T-helper 9 cell (primary cell): ENCODE data around the gene CPNE6.
"Not testable (repeated sequence)": the region's sequence is repeated elsewhere in the genome, so short reads cannot be mapped to it uniquely, and the experiment has no call there.

ENCODE experiments used
- DNase-seq: peaks from one replicate; pipeline ENCODE4 v3.0.0-alpha.2; 2020

The CPNE6 gene

DNA sequence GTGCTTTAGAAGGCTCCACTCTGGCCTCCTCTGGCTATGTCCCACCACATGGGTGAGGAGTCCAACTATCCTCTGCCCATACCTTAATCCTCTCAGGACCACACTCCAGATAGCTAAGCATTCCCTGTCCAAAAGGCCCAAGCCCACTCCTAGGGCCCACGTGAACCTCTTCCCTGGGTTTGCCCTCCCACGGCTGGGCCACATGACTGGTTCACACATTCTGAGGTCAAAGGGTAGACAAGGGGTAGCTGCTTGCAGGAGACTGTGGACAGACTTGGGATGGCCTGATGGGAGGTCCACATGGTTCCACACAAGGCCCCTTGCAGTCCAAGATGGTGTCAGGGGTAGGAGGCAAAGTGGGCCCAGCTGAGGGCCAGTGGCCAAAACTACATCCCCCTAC is 16.7 kb downstream of the CPNE6 start:
- no peak for DNase-seq

DNA sequence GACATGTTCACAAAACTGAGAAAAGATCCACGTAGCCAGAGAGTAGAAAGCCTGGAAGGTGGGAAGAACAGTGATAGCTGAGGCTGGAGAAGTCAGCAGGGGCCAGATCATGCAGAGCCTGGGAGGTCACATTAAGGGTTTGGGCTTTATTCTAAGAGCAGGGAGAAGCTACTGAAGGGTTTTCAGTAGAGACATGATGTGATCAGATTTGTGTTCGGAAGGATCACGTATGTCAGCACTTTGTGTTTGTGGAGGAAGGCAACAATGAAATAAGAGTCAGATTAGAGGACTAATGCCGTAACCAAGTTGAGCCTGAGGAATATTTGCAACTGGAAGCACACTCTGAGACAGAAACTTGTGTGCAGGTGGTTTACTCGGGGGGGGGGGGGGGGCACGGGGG is 18.5 kb downstream of the CPNE6 start:
- no peak for DNase-seq

- no peak for DNase-seq
These were observed 20.7 kb downstream of the CPNE6 start for GRCh38 chr14:24092110-24092504.

DNA sequence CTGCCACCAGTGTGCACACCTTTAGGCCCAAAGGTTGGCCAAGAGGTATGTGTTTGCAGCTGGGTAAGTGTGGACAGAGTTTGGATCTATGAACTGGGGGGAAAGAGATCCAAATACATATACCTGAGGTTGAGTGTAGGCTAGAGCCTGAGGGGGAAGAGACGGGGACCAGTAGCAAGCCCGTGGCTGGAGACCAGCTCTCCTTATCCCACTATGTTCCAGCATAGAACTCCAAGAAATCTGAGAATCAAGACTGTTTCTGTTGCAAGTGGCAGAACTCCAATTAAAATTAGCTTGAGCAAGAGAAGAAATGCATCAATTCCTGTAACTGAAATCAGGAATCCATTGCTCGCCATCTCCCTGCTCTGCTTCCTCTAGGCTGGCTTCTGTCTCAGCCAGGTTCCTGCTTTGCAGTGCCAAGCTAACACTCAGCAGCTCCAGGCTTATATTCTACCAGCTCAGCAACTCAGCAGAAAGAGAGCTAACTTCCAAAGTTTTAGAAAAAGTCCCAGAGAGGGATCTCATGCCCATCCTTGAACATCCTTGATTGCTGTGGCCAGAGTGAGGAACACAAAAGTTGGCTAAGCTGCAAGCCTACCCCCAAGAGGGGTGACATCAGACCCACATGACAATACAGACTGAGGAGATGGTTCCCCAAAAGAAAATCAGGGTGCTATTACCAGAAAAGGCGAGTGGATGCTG is 21.3 kb downstream of the CPNE6 start:
- DNase-seq, result no peak

GRCh38 chr14:24093207-24093900 is 22.0 kb downstream of the CPNE6 start:
- DNase-seq, result no peak

- DNase-seq, result peak; percentile 62
These were observed 22.8 kb downstream of the CPNE6 start, which contains the start of gene PCK2 for GRCh38 chr14:24093901-24094840. PCK2 (plus strand) TSS chr14:24094311; CDS start chr14:24094406, 95 bp downstream.

DNA sequence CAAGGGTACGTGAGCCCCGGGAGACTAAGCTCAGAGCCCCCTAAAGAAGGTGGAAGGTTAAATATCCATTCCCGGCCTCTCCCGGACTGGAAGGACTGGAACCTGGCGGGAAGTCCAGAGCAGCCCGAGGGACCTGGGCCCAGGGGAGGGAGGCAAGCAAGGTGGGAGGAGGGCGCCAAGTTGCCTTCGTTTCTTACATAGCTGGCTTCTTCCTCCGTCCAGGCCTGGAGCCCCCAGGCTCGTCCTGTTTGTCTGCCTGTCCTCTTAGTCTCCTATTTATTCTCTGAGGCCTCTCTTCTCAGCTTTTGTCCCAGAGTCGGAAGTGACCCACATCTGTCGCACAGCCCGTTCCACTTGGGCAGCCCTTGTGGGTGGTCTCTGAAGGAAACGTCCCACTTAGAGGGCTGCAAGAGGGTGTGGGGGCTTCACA is 23.5 kb downstream of the CPNE6 start:
- no peak for DNase-seq

DNA sequence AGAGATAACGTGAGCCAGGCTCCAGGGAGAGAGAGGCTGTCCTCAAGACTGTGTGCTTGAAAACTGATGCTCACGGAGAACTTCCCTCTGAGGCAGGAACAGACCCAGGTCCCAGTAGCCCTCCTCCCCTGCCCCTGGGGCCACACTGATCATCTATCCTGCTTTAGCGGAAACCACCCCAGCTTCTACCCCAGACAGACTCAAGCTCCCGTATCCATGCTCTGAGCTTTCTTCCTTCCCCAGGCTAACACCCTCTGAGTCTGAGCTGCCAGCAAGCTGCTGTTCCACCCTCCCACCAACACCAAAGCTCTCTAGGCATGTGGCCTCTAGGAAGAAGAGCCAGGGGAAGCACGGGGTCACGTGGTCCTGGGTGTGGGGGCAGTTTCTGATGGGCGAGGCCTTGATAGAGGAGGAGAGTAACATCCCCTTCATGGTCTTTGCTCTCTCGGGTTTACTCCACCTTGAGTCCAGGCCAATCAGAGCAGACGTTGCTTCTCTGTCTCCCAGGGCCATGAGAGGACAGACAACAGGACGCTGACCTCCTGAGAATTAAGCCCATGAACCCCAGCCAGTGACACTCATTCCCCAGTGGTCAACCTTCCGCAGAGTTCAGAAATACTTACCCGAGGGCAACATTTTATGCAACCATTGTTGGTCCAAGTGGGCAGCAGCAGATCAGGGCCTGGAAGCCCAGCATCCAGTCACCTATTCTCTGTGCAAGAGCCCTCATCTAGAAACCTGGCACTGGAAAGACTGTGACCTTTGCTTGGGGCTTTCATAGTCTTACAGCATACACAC is 24.1 kb downstream of the CPNE6 start:
- DNase-seq, result no peak

- no peak for DNase-seq
These were observed 25.3 kb downstream of the CPNE6 start for GRCh38 chr14:24096545-24097181.

DNA sequence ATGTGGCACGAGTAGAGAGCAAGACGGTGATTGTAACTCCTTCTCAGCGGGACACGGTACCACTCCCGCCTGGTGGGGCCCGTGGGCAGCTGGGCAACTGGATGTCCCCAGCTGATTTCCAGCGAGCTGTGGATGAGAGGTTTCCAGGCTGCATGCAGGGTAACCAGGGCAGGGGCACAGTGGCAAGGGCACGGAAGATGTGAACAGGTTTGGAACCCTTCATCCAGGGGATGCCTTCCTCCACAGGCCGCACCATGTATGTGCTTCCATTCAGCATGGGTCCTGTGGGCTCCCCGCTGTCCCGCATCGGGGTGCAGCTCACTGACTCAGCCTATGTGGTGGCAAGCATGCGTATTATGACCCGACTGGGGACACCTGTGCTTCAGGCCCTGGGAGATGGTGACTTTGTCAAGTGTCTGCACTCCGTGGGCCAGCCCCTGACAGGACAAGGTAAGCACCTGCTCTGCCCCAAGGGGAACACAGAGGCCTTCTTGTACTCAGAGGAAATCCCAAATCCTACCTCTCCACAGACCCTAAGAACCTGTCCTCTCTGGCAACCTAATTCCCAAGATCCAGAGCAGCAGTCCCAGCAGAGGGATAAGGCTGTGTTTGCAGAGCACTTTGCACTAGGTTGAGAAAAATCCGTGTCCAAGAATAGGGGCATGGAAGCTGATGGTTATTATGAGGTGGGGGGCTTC is 27.0 kb downstream of the CPNE6 start:
- no peak for DNase-seq

DNA sequence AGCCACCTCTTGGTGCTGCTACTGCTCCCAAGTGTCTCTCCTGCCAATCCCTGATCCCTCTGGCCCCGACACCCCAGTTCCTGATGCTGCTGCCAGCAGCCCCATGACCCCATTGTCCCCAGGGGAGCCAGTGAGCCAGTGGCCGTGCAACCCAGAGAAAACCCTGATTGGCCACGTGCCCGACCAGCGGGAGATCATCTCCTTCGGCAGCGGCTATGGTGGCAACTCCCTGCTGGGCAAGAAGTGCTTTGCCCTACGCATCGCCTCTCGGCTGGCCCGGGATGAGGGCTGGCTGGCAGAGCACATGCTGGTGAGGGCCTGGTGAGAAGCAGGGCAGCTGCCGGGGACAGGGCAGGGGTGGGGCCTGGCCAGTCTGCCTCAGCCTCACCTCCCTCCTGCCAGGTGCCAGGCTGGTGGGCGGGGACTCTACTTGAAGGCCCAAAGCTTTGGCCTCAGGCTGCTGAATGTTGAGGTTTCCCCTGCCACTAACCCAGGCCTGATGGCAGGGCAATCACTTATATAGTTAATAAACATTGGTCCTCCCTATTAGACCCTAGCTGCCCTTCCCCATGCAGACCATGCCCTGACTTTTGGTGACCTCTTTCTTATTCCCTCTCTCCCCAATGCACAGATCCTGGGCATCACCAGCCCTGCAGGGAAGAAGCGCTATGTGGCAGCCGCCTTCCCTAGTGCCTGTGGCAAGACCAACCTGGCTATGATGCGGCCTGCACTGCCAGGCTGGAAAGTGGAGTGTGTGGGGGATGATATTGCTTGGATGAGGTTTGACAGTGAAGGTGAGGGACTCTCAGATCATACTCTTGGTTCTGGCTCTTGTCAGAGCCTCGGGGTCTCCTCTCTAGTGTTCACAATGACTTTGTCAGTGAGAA is 27.8 kb downstream of the CPNE6 start:
- DNase-seq, result no peak

DNA sequence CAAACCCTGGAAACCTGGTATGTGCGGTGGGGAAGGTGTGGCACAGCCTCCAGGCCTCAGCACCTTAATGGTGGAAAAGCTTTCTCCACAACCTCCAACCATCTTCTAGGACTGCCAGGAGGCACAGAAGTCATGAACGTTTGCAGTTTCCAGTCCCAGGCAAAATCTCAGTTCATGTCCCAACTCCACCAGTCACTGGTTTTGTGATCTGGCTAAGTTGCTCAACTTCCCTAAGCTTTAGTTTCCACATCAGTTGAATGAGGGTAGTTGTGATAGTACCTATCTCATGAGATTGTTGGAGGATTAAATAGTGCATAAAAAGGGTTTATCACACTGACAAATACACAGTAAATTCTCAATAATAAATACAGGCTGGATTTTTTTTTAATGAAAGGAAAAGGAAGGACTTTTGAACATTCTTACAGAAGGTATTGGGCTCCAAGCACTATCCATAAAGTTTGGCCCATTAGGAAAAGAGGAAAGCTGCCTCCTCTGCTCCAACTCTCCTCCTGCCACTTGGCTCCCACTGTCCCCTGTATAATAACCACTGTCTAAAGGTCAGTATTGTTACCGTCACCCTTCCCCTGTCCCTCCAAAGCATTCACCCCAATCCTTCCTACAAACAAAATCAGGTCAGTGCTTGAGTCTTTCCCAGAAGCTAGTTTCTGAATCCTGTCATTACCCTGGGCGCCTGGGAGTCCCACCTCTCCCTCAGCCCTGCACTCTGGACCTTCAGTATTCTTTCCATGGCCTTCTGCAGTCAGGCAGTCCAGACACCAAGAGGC is 29.0 kb downstream of the CPNE6 start:
- DNase-seq, result no peak

DNA sequence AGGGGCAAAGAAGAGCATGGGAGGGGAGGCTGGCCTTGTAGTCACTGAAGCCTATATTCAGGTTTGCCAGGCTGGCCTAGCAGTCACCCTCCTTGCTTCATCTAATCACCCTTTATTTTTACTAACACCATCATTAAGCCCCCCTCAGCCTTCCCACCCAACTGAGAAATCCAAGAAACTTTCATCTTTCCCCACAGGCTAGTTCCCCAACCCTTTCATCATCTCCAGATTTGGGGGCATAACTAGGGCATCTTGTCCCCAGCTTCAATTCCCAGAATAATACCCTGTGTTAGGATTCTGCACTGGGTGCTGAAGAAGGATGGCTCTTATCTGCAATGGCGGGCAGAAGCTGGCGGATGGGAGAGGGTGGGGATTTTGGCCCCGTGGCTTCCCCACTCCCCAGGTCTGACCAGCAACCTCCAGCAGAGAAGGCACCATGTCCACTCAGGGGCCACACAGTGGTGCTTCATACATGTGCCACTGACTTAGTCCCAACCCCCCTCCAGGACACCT is 29.7 kb downstream of the CPNE6 start:
- DNase-seq, result no peak

GRCh38 chr14:24102357-24103048 is 31.1 kb downstream of the CPNE6 start:
- no peak for DNase-seq

- DNase-seq, result no peak
These were observed 32.1 kb downstream of the CPNE6 start for GRCh38 chr14:24103451-24103850.

DNA sequence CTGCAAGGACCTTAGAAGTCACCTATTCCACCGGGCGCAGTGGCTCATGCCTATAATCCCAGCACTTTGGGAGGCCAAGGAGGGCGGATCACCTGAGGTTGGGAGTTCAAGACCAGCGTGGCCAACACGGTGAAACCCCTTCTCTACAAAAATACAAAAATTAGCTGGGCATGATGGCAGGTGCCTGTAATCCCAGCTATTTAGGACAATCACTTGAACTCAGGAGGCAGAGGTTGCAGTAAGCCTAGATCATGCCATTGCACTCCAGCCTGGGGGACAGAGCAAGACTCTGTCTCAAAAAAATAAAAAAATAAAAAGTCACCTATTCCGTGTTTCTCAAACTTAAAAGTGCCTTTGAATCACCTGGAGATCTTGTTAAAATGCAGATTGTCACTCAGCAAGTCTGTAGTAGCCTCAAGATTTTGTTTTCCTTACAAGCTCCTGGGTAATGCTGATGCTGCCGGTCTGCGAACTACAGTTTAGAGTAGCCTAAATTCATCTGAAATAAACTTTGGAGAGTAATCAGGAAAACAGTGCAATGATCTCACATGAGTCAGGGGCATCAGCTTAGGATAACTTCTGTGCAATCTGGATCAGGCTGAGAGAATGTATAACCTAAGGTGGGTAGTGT is 34.4 kb downstream of the CPNE6 start:
- DNase-seq, result not testable (repeated sequence)

- no peak for DNase-seq
These were observed 35.4 kb downstream of the CPNE6 start for GRCh38 chr14:24106672-24107271.
